Naive thymus-derived CD4-positive, alpha-beta T cell (primary cell): ENCODE measurements around the gene ITPA. TPM values are rescaled to one million over a fixed set of nuclear protein-coding genes. Genes with fewer than 3 reads are reported as not detected.

Source experiments
- ATAC-seq: fragments of 150-1000 bp; cut with Tn5 transposase; 2 replicates; pipeline ENCODE4 v1.10.0; 2021; ENCODE audit warnings: mild to moderate bottlenecking, moderate library complexity
- CTCF ChIA-PET: fragments of 350-600 bp; sonication (Branson Sonifier 250); formaldehyde crosslinking; loops from one replicate; lab custom pipeline; 2021; ENCODE audit warnings: antibody characterized with exemption; lab: Charles Lee
- POLR2A ChIA-PET: fragments of 350-600 bp; sonication (Branson Sonifier 250); formaldehyde crosslinking; loops from one replicate; lab custom pipeline; 2021; ENCODE audit warnings: antibody characterized with exemption, inconsistent platforms; lab: Charles Lee
- DNase-seq, 9 donors: peaks; one replicate each; pipeline versions ENCODE4 v3.0.0 to v3.0.0-alpha.2; 2020 to 2022; ENCODE audit warnings: mixed read lengths in 1 of 9
- H3K27ac ChIP-seq: one replicate; pipeline ENCODE4 v1.7.0; 2013; ENCODE audit warnings: mild to moderate bottlenecking, low read depth, low read length, moderate library complexity
- H3K27me3 ChIP-seq, 2 donors: one replicate each; pipeline ENCODE4 v1.7.0; 2013; ENCODE audit warnings: low read length in 2 of 2, mild to moderate bottlenecking in 2 of 2, moderate library complexity in 2 of 2; ENCODE audit not compliant: control insufficient read depth in 2 of 2, insufficient read depth in 2 of 2
- H3K36me3 ChIP-seq, 3 experiments: 1 replicate in 2 of 3; 2 replicates in 1 of 3; pipeline ENCODE4 v1.7.0; 2013; ENCODE audit warnings: low read length in 3 of 3, mild to moderate bottlenecking in 3 of 3, moderate library complexity in 1 of 3; ENCODE audit not compliant: insufficient read depth in 3 of 3, control insufficient read depth in 2 of 3
- H3K4me1 ChIP-seq, 2 donors: one replicate each; pipeline ENCODE4 v1.7.0; 2013; ENCODE audit warnings: low read length in 2 of 2, mild to moderate bottlenecking in 2 of 2, moderate library complexity in 1 of 2; ENCODE audit not compliant: control insufficient read depth in 2 of 2, insufficient read depth in 2 of 2
- H3K4me3 ChIP-seq: 2 replicates; pipeline ENCODE4 v1.7.0; 2013; ENCODE audit warnings: mild to moderate bottlenecking, low read length
- H3K9me3 ChIP-seq, 3 experiments: 1 replicate in 2 of 3; 2 replicates in 1 of 3; pipeline ENCODE4 v1.7.0; 2013; ENCODE audit warnings: low read length in 3 of 3; ENCODE audit not compliant: control insufficient read depth in 2 of 3
- H3K27ac Mint-ChIP-seq, 9 donors: one replicate each; pipeline ENCODE4 v1.8.0; 2020 to 2022; ENCODE audit warnings: mixed read lengths in 9 of 9, mild to moderate bottlenecking in 8 of 9, moderate library complexity in 5 of 9, inconsistent platforms in 2 of 9
- H3K27me3 Mint-ChIP-seq, 5 donors: one replicate each; pipeline ENCODE4 v1.8.0; 2021 to 2022; ENCODE audit warnings: mixed read lengths in 5 of 5, mild to moderate bottlenecking in 1 of 5
- H3K36me3 Mint-ChIP-seq, 5 donors: one replicate each; pipeline ENCODE4 v1.8.0; 2020 to 2022; ENCODE audit warnings: mixed read lengths in 5 of 5, mild to moderate bottlenecking in 3 of 5, inconsistent platforms in 1 of 5
- H3K4me1 Mint-ChIP-seq, 7 donors: one replicate each; pipeline ENCODE4 v1.8.0; 2020 to 2022; ENCODE audit warnings: mixed read lengths in 7 of 7, mild to moderate bottlenecking in 3 of 7, inconsistent platforms in 1 of 7
- H3K4me3 Mint-ChIP-seq, 10 donors: one replicate each; pipeline ENCODE4 v1.8.0; 2020 to 2022; ENCODE audit warnings: mild to moderate bottlenecking in 10 of 10, mixed read lengths in 10 of 10, moderate library complexity in 6 of 10, inconsistent platforms in 2 of 10
- H3K9me3 Mint-ChIP-seq, 11 donors: one replicate each; pipeline ENCODE4 v1.8.0; 2020 to 2022; ENCODE audit warnings: mixed read lengths in 11 of 11, mild to moderate bottlenecking in 4 of 11, inconsistent platforms in 1 of 11, moderate library complexity in 1 of 11
- intact Hi-C, 2 donors: fragments of 100-400 bp; cut with micrococcal nuclease; formaldehyde crosslinking; loops; one replicate each; pipeline ENCODE4 v1.15.1; 2023
- polyA plus RNA-seq, 2 donors: library from polyadenylated mRNA; unstranded; fragments of 300-500 nt; fragmentation: Illumina TruSeq; gene quantifications; one replicate each; pipeline ENCODE4 v1.2.3, GENCODE V29; 2021
- total RNA-seq, 6 experiments: library from RNA in 5 of 6; stranded (reverse) in 5 of 6; gene quantifications; 1 replicate in 5 of 6; 2 replicates in 1 of 6; pipeline ENCODE4 v1.2.3 and lab custom pipeline; 2021 to 2026

Gene ITPA
- total and polyA plus RNA-seq, 7 experiments from 2014 or later: 37.7 to 71.2 (median 44.4) TPM

DNA sequence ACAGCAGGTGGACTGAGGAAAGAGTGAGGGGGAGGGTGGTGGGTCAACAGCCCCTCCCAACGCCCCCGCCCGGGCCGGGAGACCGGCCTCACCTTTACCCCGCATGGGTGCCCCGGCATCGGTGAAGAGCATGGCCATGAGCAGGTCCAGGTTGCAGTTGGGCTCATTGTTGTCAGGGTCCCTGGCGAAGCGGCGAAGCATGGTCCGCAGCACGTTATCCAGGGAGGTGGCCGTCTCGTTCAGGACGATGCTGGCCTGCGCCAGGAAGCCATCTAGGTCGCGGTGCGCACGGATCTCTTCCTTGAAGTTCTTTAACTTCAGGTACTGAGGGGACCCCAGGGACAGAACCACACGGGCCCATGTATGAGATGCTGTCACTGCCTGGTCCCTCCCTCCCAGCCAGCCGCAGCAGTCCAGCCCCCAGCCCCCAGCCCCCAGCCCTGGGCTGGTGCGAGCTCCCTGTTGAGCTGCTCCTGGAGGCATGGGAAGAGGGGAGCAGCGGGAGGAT is 24.7 kb downstream of the ITPA start:
- H3K9me3 ChIP-seq: no peaks in the 10 kb centered on the region
- Mint-ChIP-seq H3K4me1 (peaks cover 0 to 6% (median 3%) of the 10 kb centered on the region in 7 donors), H3K27ac (no peak overlapping the region), H3K36me3 (no peaks in the 10 kb centered on the region), H3K27me3 (peaks cover 20 to 29% (median 25%) of the 10 kb centered on the region in 5 donors), H3K9me3 (peaks cover 0 to 1% (median 0%) of the 10 kb centered on the region in 11 donors), H3K4me3 (no peak overlapping the region)
- no peak for DNase-seq
- no peaks in the 10 kb centered on the region for H3K36me3 ChIP-seq
- H3K4me3 ChIP-seq: no peak overlapping the region
- CTCF ChIA-PET: no interaction called here
- peaks cover 0 to 5% of the 10 kb centered on the region in 2 donors for H3K4me1 ChIP-seq
- peaks cover 0 to 13% of the 10 kb centered on the region in 2 donors for H3K27me3 ChIP-seq
- POLR2A ChIA-PET: no interaction called here
- no peak overlapping the region for H3K27ac ChIP-seq
- ATAC-seq: no peak
- intact Hi-C loops: no loop called here

DNA sequence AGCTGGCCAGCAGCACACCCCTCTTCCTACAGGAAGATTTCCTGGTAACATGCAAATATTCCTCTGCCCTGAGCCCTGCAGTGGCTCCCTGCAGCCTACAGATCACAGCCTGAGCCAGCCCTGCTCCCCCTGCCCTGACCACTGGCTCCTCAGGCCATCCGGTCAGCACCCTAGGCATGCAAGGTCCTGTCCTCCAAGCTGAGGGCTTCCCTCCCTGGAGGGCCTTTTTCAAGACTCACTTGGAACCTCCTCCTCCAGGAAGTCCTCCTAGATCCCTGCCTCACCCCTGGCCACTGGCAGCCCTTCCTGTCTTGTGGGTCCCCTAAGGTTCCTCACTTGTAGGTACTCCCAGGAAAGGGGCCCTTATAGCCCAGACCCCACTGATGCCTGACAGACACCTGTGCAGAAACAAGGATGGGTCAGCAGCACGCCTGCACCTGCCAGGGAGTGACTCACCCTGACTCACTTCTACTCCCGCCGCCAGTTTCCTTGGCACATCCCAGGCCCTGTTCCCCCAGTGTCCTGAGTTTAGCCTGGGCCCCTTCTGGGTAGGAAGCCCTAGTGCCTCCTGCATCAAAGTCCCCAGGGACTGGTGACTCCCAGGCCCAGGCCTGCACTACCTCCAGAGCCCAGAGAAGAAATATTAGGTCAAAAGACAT is 26.5 kb downstream of the ITPA start:
- H3K4me1 Mint-ChIP-seq: peaks cover 6 to 13% (median 7%) of the 10 kb centered on the region in 7 donors
- CTCF ChIA-PET: interaction anchor here (0.6 kb wide), 1 partner anchor 84 kb away, joined by 3 read pairs; no protein-coding TSS in a partner anchor
- DNase-seq (no peak), ATAC-seq (no peak)
- no peak overlapping the region for H3K27ac Mint-ChIP-seq
- no peak overlapping the region for H3K4me3 Mint-ChIP-seq
- Histone ChIP-seq H3K4me1 (peaks cover 0 to 16% of the 10 kb centered on the region in 2 donors), H3K27ac (no peak overlapping the region), H3K36me3 (no peaks in the 10 kb centered on the region), H3K4me3 (no peak overlapping the region), H3K9me3 (no peaks in the 10 kb centered on the region), H3K27me3 (peaks cover 0 to 27% of the 10 kb centered on the region in 2 donors)
- intact Hi-C loops: no loop called here
- H3K36me3 Mint-ChIP-seq: no peaks in the 10 kb centered on the region
- H3K27me3 Mint-ChIP-seq: peaks cover 30 to 43% (median 36%) of the 10 kb centered on the region in 5 donors
- peaks cover 0 to 1% (median 0%) of the 10 kb centered on the region in 11 donors for H3K9me3 Mint-ChIP-seq
- POLR2A ChIA-PET: no interaction called here

- H3K36me3 Mint-ChIP-seq: no peaks in the 10 kb centered on the region
- H3K4me3 Mint-ChIP-seq: peak overlapping the region; percentile 52 to 97 (median 76)
- H3K27me3 Mint-ChIP-seq: peaks cover 37 to 58% (median 44%) of the 10 kb centered on the region in 5 donors
- Histone ChIP-seq H3K4me3 (no peak overlapping the region), H3K36me3 (no peaks in the 10 kb centered on the region), H3K9me3 (no peaks in the 10 kb centered on the region), H3K27me3 (peaks cover 0 to 27% of the 10 kb centered on the region in 2 donors), H3K4me1 (peaks cover 0 to 16% of the 10 kb centered on the region in 2 donors), H3K27ac (no peak overlapping the region)
- peaks cover 6 to 16% (median 7%) of the 10 kb centered on the region in 7 donors for H3K4me1 Mint-ChIP-seq
- peak overlapping the region in 2 of 9 donors; percentile 14 to 51 for H3K27ac Mint-ChIP-seq
- POLR2A ChIA-PET: interaction anchor here (0.7 kb wide), 1 partner anchor 72 kb away, joined by 4 read pairs; no protein-coding TSS in a partner anchor
- intact Hi-C loops: no loop called here
- H3K9me3 Mint-ChIP-seq: peaks cover 0 to 1% (median 0%) of the 10 kb centered on the region in 11 donors
- CTCF ChIA-PET: no interaction called here
- ATAC-seq: no peak
- DNase-seq: no peak
Measured at GRCh38 chr20:3237011-3237957, 28.0 kb downstream of the ITPA start.

- Histone ChIP-seq H3K9me3 (no peaks in the 10 kb centered on the region), H3K4me1 (peaks cover 0 to 16% of the 10 kb centered on the region in 2 donors), H3K4me3 (peak overlapping the region; percentile 59), H3K27me3 (peaks cover 0 to 27% of the 10 kb centered on the region in 2 donors), H3K36me3 (no peaks in the 10 kb centered on the region), H3K27ac (no peak overlapping the region)
- no peak overlapping the region for H3K27ac Mint-ChIP-seq
- CTCF ChIA-PET: no interaction called here
- peak overlapping the region; percentile 42 to 97 (median 78) for H3K4me3 Mint-ChIP-seq
- no peaks in the 10 kb centered on the region for H3K36me3 Mint-ChIP-seq
- peaks cover 6 to 16% (median 7%) of the 10 kb centered on the region in 7 donors for H3K4me1 Mint-ChIP-seq
- H3K9me3 Mint-ChIP-seq: peaks cover 0 to 1% (median 0%) of the 10 kb centered on the region in 11 donors
- intact Hi-C loops: loop anchor here in 1 of 2 donors (2.0 kb wide), 1 partner anchor 15 kb away; no protein-coding TSS in a partner anchor
- ATAC-seq (no peak), DNase-seq (no peak)
- H3K27me3 Mint-ChIP-seq: peaks cover 37 to 60% (median 47%) of the 10 kb centered on the region in 5 donors
- POLR2A ChIA-PET: no interaction called here
Measured at GRCh38 chr20:3237958-3238615, 28.8 kb downstream of the ITPA start.

DNA sequence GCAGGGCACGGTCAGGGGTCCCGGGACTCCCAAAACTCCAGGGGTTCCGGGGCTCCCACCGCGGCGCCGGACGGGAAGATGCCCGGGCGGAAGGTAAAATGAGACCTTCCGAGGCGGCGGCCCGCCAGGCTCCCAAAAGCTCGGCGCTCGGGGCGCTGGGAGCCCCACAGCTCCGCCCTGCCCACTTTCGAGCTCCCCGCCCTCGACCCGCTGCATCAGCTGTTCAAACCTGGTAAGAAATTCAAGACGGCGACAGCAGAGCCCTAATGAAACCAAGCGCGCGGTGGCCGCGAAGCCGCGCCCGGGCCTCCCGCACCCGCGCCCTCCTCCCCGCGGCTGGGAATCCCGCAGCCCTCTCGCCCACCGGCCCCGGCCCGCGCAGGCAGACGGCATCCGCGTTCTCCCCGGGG is 29.3 kb downstream of the ITPA start:
- peak overlapping the region; percentile 74 to 97 (median 82) for H3K4me3 Mint-ChIP-seq
- H3K4me1 Mint-ChIP-seq: peaks cover 6 to 16% (median 7%) of the 10 kb centered on the region in 7 donors
- H3K9me3 Mint-ChIP-seq: peaks cover 0 to 1% (median 0%) of the 10 kb centered on the region in 11 donors
- ChIA-PET CTCF (no interaction called here), POLR2A (no interaction called here)
- H3K27ac Mint-ChIP-seq: peak overlapping the region in 2 of 9 donors; percentile 18 to 77
- H3K4me1 ChIP-seq: peaks cover 0 to 16% of the 10 kb centered on the region in 2 donors
- H3K4me3 ChIP-seq: peak overlapping the region; percentile 59
- intact Hi-C loops: loop anchor here in 1 of 2 donors (2.0 kb wide), 1 partner anchor 16 kb away; no protein-coding TSS in a partner anchor
- peak in 7 of 9 donors; percentile 31 to 57 (median 45) for DNase-seq
- no peaks in the 10 kb centered on the region for H3K36me3 ChIP-seq
- H3K9me3 ChIP-seq: no peaks in the 10 kb centered on the region
- ATAC-seq: peak; percentile 61
- H3K27me3 Mint-ChIP-seq: peaks cover 37 to 62% (median 47%) of the 10 kb centered on the region in 5 donors
- H3K36me3 Mint-ChIP-seq: no peaks in the 10 kb centered on the region
- peaks cover 0 to 27% of the 10 kb centered on the region in 2 donors for H3K27me3 ChIP-seq
- H3K27ac ChIP-seq: no peak overlapping the region
